Measurements from ENCODE around the gene ABCB4.
"Not testable (repeated sequence)": the region's sequence is repeated elsewhere in the genome, so short reads cannot be mapped to it uniquely, and the experiment has no call there.

The ABCB4 gene

GRCh38 chr7:87474533-87475358, 734 bp downstream of the ABCB4 start:
- peak; percentile 21 for DNase-seq

- no peak for DNase-seq
Observed at GRCh38 chr7:87473986-87474385, 1.5 kb downstream of the ABCB4 start.

GRCh38 chr7:87473192-87473591, 2.3 kb downstream of the ABCB4 start:
- no peak for DNase-seq

GRCh38 chr7:87471473-87471872, 4.0 kb downstream of the ABCB4 start:
- DNase-seq = no peak

- not testable (repeated sequence) for DNase-seq
Observed at GRCh38 chr7:87469204-87469603, 6.3 kb downstream of the ABCB4 start.

- not testable (repeated sequence) for DNase-seq
Observed at GRCh38 chr7:87465534-87465880, 10.0 kb downstream of the ABCB4 start.

GRCh38 chr7:87464830-87465533, 10.5 kb downstream of the ABCB4 start:
- DNase-seq = not testable (repeated sequence)

GRCh38 chr7:87463982-87464381, 11.5 kb downstream of the ABCB4 start:
- DNase-seq = no peak

- DNase-seq = not testable (repeated sequence)
Observed at GRCh38 chr7:87460444-87460843, 15.0 kb downstream of the ABCB4 start.

GRCh38 chr7:87459941-87460340, 15.5 kb downstream of the ABCB4 start:
- DNase-seq = no peak

- no peak for DNase-seq
Observed at GRCh38 chr7:87458148-87458547, 17.3 kb downstream of the ABCB4 start.

GRCh38 chr7:87456247-87456646, 19.2 kb downstream of the ABCB4 start:
- no peak for DNase-seq

- no peak for DNase-seq
Observed at GRCh38 chr7:87452279-87452678, 23.2 kb downstream of the ABCB4 start.

GRCh38 chr7:87451187-87451586, 24.3 kb downstream of the ABCB4 start:
- no peak for DNase-seq

- DNase-seq = no peak
Observed at GRCh38 chr7:87450706-87451105, 24.8 kb downstream of the ABCB4 start.

- no peak for DNase-seq
Observed at GRCh38 chr7:87448388-87448787, 27.1 kb downstream of the ABCB4 start.

GRCh38 chr7:87447116-87447635, 28.3 kb downstream of the ABCB4 start:
- DNase-seq = no peak

- DNase-seq = no peak
Observed at GRCh38 chr7:87445897-87446296, 29.6 kb downstream of the ABCB4 start.

- no peak for DNase-seq
Observed at GRCh38 chr7:87435546-87435945, 39.9 kb downstream of the ABCB4 start.

GRCh38 chr7:87432536-87432935, 42.9 kb downstream of the ABCB4 start:
- DNase-seq = no peak

GRCh38 chr7:87427288-87427687, 48.2 kb downstream of the ABCB4 start:
- DNase-seq = no peak

GRCh38 chr7:87426160-87426559, 49.3 kb downstream of the ABCB4 start:
- no peak for DNase-seq

GRCh38 chr7:87424075-87424474, 51.4 kb downstream of the ABCB4 start:
- DNase-seq = no peak

- no peak for DNase-seq
Observed at GRCh38 chr7:87420173-87420572, 55.3 kb downstream of the ABCB4 start.
